ENCODE measurements around the gene TSPAN19. TPM values are rescaled to one million over a fixed set of nuclear protein-coding genes. Genes with fewer than 3 reads are reported as not detected.
"Not testable (repeated sequence)": the region's sequence is repeated elsewhere in the genome, so short reads cannot be mapped to it uniquely, and the experiment has no call there.

Gene TSPAN19
- total RNA-seq, 3 donors from 2014 or later = not detected

- H3K27me3 ChIP-seq = no peaks in the 10 kb centered on the region
- no peaks in the 10 kb centered on the region for H3K4me1 ChIP-seq
- no peaks in the 10 kb centered on the region for H3K36me3 ChIP-seq
- intact Hi-C loops (cut with DNase I; ENCODE audit: low total_unique reads) = no loop called here
- no peaks in the 10 kb centered on the region for H3K9me3 ChIP-seq
- TF ChIP-seq POLR2A (IDR thresholded peaks at IDR 0.05) = no peak
- TF ChIP-seq CTCF (IDR thresholded peaks at IDR 0.05) = no peak
- no peak overlapping the region for H3K27ac ChIP-seq
- no peak for DNase-seq (ENCODE audit: low spot score in 2 of 2)
- no peak overlapping the region for H3K4me3 ChIP-seq
Observed at GRCh38 chr12:85017133-85017532, 18.9 kb downstream of the TSPAN19 start.

GRCh38 chr12:85016413-85016812 is 19.7 kb downstream of the TSPAN19 start:
- Histone ChIP-seq H3K4me3 (no peak overlapping the region), H3K27ac (no peak overlapping the region), H3K4me1 (no peaks in the 10 kb centered on the region), H3K27me3 (no peaks in the 10 kb centered on the region), H3K9me3 (no peaks in the 10 kb centered on the region), H3K36me3 (no peaks in the 10 kb centered on the region)
- TF ChIP-seq POLR2AphosphoS5 (IDR thresholded peaks at IDR 0.05) (no peak), POLR2A (IDR thresholded peaks at IDR 0.05) (no peak), CTCF (IDR thresholded peaks at IDR 0.05) (no peak)
- intact Hi-C loops (cut with DNase I; ENCODE audit: low total_unique reads) = no loop called here
- DNase-seq (ENCODE audit: low spot score in 2 of 2) = no peak

GRCh38 chr12:85007836-85008235 is 28.2 kb downstream of the TSPAN19 start:
- Histone ChIP-seq H3K27me3 (no peaks in the 10 kb centered on the region), H3K4me1 (no peaks in the 10 kb centered on the region), H3K27ac (no peak overlapping the region), H3K36me3 (no peaks in the 10 kb centered on the region), H3K4me3 (no peak overlapping the region), H3K9me3 (no peaks in the 10 kb centered on the region)
- DNase-seq (ENCODE audit: low spot score in 2 of 2) = no peak
- TF ChIP-seq POLR2AphosphoS5 (IDR thresholded peaks at IDR 0.05) (no peak), POLR2A (IDR thresholded peaks at IDR 0.05) (no peak), CTCF (IDR thresholded peaks at IDR 0.05) (no peak)
- intact Hi-C loops (cut with DNase I; ENCODE audit: low total_unique reads) = no loop called here

- Histone ChIP-seq H3K4me3 (no peak overlapping the region), H3K27ac (no peak overlapping the region), H3K27me3 (no peaks in the 10 kb centered on the region), H3K9me3 (no peaks in the 10 kb centered on the region), H3K36me3 (no peaks in the 10 kb centered on the region), H3K4me1 (no peaks in the 10 kb centered on the region)
- no peak for DNase-seq (ENCODE audit: low spot score in 2 of 2)
- intact Hi-C loops (cut with DNase I; ENCODE audit: low total_unique reads) = no loop called here
- TF ChIP-seq POLR2AphosphoS5 (IDR thresholded peaks at IDR 0.05) (no peak), POLR2A (IDR thresholded peaks at IDR 0.05) (no peak)
Observed at GRCh38 chr12:85006206-85006605, 29.9 kb downstream of the TSPAN19 start.

GRCh38 chr12:85005615-85006014 is 30.5 kb downstream of the TSPAN19 start:
- no peaks in the 10 kb centered on the region for H3K9me3 ChIP-seq
- intact Hi-C loops (cut with DNase I; ENCODE audit: low total_unique reads) = no loop called here
- H3K4me3 ChIP-seq = no peak overlapping the region
- no peaks in the 10 kb centered on the region for H3K4me1 ChIP-seq
- no peak for TF ChIP-seq POLR2A (IDR thresholded peaks at IDR 0.05)
- TF ChIP-seq POLR2AphosphoS5 (IDR thresholded peaks at IDR 0.05) = no peak
- no peak for TF ChIP-seq CTCF (IDR thresholded peaks at IDR 0.05)
- H3K27me3 ChIP-seq = no peaks in the 10 kb centered on the region
- no peak for DNase-seq (ENCODE audit: low spot score in 2 of 2)
- H3K27ac ChIP-seq = no peak overlapping the region
- no peaks in the 10 kb centered on the region for H3K36me3 ChIP-seq

- H3K4me3 ChIP-seq; H3K9me3 ChIP-seq; H3K36me3 ChIP-seq; H3K27ac ChIP-seq; H3K4me1 ChIP-seq; H3K27me3 ChIP-seq; DNase-seq (ENCODE audit: low spot score in 2 of 2); intact Hi-C loops (cut with DNase I; ENCODE audit: low total_unique reads): not testable (repeated sequence)
Observed at GRCh38 chr12:85005047-85005446, 31.0 kb downstream of the TSPAN19 start.

All from breast epithelium (tissue), 4 donors.